K562 (cell line): Measurements from ENCODE around the gene MOCOS. TPM values are rescaled to one million over a fixed set of nuclear protein-coding genes. Genes with fewer than 3 reads are reported as not detected.

ENCODE experiments used
- CBX1 ChIP-seq: sonication (generic); IDR thresholded peaks from 2 replicates; pipeline ENCODE4 v1.6.1; 2016; ENCODE audit warnings: antibody characterized with exemption, low read depth, mild to moderate bottlenecking
- CHCHD3 ChIP-seq: fragments of 250-450 bp; sonication (Bioruptor Pico); IDR thresholded peaks from 2 replicates; pipeline ENCODE4 v2.1.2; 2022; ENCODE audit warnings: mild to moderate bottlenecking
- CXXC5 ChIP-seq: fragments of 250-450 bp; sonication (Bioruptor Pico); IDR thresholded peaks from 2 replicates; pipeline ENCODE4 v1.8.0; 2022; ENCODE audit warnings: inconsistent platforms, mild to moderate bottlenecking, moderate library complexity
- ETV1 ChIP-seq: fragments of 450-650 bp; conservative IDR thresholded peaks from 2 replicates; pipeline ENCODE4 v1.6.1; 2016; ENCODE audit warnings: missing genetic modification characterization, control low read depth, low read depth, missing compliant biosample characterization
- FOSL1 ChIP-seq: fragments of 200-800 bp; sonication (Bioruptor generic); conservative IDR thresholded peaks from 2 replicates; pipeline ENCODE4 v1.6.1; 2016; ENCODE audit warnings: missing genetic modification characterization, missing compliant biosample characterization
- MCM7 ChIP-seq, 2 experiments: fragments of 450-650 bp; IDR thresholded peaks; 2 replicates each; pipeline ENCODE4 v1.6.1; 2016 to 2018
- NR2F6 ChIP-seq: fragments of 450-650 bp; formaldehyde crosslinking; IDR thresholded peaks from 2 replicates; pipeline ENCODE4 v1.4.0; 2020; ENCODE audit warnings: mild to moderate bottlenecking
- PHB2 ChIP-seq: fragments of 450-650 bp; IDR thresholded peaks from 2 replicates; pipeline ENCODE4 v1.6.1; 2017; ENCODE audit warnings: low read depth
- PTRF ChIP-seq: fragments of 450-650 bp; IDR thresholded peaks from 2 replicates; pipeline ENCODE4 v1.6.1; 2016; ENCODE audit warnings: mild to moderate bottlenecking, missing genetic modification characterization, missing compliant biosample characterization
- PYGO2 ChIP-seq: fragments of 450-650 bp; IDR thresholded peaks from 2 replicates; pipeline ENCODE4 v1.6.1; 2016; ENCODE audit warnings: mild to moderate bottlenecking, missing genetic modification characterization, moderate library complexity, missing compliant biosample characterization
- TEAD4 ChIP-seq, 2 experiments: sonication (generic) in 1 of 2; formaldehyde crosslinking in 1 of 2; IDR thresholded peaks; 2 replicates each; pipeline versions ENCODE4 v1.6.1 to v1.8.0; 2012 to 2022; ENCODE audit warnings: borderline replicate concordance in 1 of 2, inconsistent platforms in 1 of 2, low read length in 1 of 2, mild to moderate bottlenecking in 1 of 2, missing genetic modification reagents in 1 of 2
- ZBTB26 ChIP-seq: fragments of 450-650 bp; formaldehyde crosslinking; IDR thresholded peaks from 2 replicates; pipeline ENCODE4 v1.4.0; 2022; ENCODE audit warnings: missing genetic modification characterization
- ZC3H4 ChIP-seq: sonication (generic); formaldehyde crosslinking; IDR thresholded peaks from 2 replicates; pipeline ENCODE4 v1.9.0; 2021; ENCODE audit warnings: missing genetic modification reagents, borderline replicate concordance
- ZNF395 ChIP-seq: fragments of 200-800 bp; sonication (Bioruptor generic); IDR thresholded peaks from 2 replicates; pipeline ENCODE4 v1.6.1; 2017; ENCODE audit warnings: missing genetic modification characterization, missing compliant biosample characterization
- ZNF444 ChIP-seq: fragments of 250-450 bp; sonication (Bioruptor Pico); IDR thresholded peaks from 2 replicates; pipeline ENCODE4 v1.4.0; 2020; ENCODE audit warnings: mild to moderate bottlenecking, moderate library complexity
- polyA plus RNA-seq, 8 experiments: library from polyadenylated mRNA; depleted of rRNA in 4 of 8; stranded (reverse) in 5 of 8; unstranded in 3 of 8; fragments of >200 nt; fragmentation: Nextera tagmentation in 2 of 8; fragmentation: Illumina TruSeq in 1 of 8; extraction: Ambion mirVana in 2 of 8; extraction: Trizol in 1 of 8; gene quantifications; 2 replicates each; pipeline versions ENCODE4 v1.2.1 to v1.2.3, GENCODE V29; 2011 to 2014; ENCODE audit warnings: inconsistent platforms in 1 of 8, missing spikeins in 1 of 8
- total RNA-seq, 7 experiments: library from RNA; depleted of rRNA in 6 of 7; stranded (reverse); fragments of >200 nt in 6 of 7; fragmentation: Illumina TruSeq in 2 of 7; extraction: Trizol in 2 of 7; gene quantifications; 2 replicates each; pipeline versions ENCODE4 v1.2.1 to v1.2.3, GENCODE V29; 2011 to 2021; ENCODE audit warnings: low replicate concordance in 1 of 7
- TF ChIP-seq, protein P1 (sequence below), 2 experiments: fragments of 450-650 bp; IDR thresholded peaks; 2 replicates each; pipeline ENCODE4 v1.6.1; 2018; ENCODE audit warnings: mild to moderate bottlenecking in 2 of 2, low read depth in 1 of 2; ENCODE audit not compliant: partially characterized antibody in 2 of 2
- TF ChIP-seq, protein P2 (sequence below): fragments of 450-650 bp; IDR thresholded peaks from 2 replicates; pipeline ENCODE4 v1.6.1; 2018; ENCODE audit not compliant: partially characterized antibody

Gene MOCOS
- total and polyA plus RNA-seq, 9 of the 15 experiments (the other 6 are each of a cell fraction or from before 2014, with no cell fraction given): 4.5 to 12.4 (median 9.1) TPM

DNA sequence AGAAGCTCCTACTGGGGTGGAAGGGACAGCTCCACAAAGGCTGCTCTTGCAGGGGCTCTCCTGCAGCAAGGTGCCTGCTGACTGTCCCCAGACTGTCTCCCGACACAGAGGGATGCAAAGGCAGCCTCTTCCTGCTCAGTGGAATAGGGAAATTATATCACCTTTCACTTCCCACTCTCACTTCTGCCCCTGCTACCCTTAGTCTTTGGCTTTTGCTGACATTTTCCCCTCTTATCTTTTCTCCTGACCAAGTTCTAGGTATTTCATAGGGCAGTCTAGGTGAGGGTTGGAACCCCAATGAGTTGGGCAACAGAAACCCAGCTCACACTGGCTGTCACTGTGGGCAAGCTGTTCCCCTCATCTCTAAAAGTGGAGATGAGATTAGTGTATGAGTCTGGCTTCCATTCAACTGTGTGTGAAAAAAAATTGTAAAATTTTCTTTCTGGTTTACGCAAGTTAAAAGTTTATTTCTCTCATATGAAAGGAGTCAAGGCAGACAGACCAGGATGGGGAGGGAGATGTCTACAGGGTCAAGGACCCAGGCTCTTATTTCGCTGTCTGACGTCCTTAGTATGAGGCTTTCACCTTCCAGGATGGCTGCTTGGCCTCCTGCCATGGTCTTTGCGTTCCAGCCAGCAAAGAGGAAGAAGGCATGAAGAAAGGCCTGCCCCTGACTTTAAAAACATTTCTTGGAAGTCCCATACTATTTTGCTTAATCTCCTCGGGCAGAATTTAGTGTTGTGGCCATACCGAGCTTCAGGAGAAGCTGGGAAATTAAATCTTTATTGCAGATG, 7.5 kb upstream of the MOCOS start (continued):
- TF ChIP-seq TEAD4 (IDR thresholded peaks at IDR 0.05; ENCODE audit: low read length): peak; percentile 51; the same call in 1 of the 2 replicates
- TF ChIP-seq TEAD4 (CRISPR knock-in tag; IDR thresholded peaks at IDR 0.05; ENCODE audit: borderline replicate concordance): no peak
- TF ChIP-seq ETV1 (tag): no peak
- no peak for TF ChIP-seq MCM7 (IDR thresholded peaks at IDR 0.05)
- TF ChIP-seq FOSL1 (tag): no peak
- TF ChIP-seq NR2F6 (CRISPR knock-in tag): no peak
- TF ChIP-seq ZNF395: no peak
- TF ChIP-seq, protein P1, sequence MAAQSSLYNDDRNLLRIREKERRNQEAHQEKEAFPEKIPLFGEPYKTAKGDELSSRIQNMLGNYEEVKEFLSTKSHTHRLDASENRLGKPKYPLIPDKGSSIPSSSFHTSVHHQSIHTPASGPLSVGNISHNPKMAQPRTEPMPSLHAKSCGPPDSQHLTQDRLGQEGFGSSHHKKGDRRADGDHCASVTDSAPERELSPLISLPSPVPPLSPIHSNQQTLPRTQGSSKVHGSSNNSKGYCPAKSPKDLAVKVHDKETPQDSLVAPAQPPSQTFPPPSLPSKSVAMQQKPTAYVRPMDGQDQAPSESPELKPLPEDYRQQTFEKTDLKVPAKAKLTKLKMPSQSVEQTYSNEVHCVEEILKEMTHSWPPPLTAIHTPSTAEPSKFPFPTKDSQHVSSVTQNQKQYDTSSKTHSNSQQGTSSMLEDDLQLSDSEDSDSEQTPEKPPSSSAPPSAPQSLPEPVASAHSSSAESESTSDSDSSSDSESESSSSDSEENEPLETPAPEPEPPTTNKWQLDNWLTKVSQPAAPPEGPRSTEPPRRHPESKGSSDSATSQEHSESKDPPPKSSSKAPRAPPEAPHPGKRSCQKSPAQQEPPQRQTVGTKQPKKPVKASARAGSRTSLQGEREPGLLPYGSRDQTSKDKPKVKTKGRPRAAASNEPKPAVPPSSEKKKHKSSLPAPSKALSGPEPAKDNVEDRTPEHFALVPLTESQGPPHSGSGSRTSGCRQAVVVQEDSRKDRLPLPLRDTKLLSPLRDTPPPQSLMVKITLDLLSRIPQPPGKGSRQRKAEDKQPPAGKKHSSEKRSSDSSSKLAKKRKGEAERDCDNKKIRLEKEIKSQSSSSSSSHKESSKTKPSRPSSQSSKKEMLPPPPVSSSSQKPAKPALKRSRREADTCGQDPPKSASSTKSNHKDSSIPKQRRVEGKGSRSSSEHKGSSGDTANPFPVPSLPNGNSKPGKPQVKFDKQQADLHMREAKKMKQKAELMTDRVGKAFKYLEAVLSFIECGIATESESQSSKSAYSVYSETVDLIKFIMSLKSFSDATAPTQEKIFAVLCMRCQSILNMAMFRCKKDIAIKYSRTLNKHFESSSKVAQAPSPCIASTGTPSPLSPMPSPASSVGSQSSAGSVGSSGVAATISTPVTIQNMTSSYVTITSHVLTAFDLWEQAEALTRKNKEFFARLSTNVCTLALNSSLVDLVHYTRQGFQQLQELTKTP (IDR thresholded peaks at IDR 0.05; ENCODE audit: low read depth in 1 of 2, partially characterized antibody in 2 of 2): peak in 1 of 2 experiments; percentile 86
- TF ChIP-seq ZBTB26 (CRISPR knock-in tag): no peak
- TF ChIP-seq, protein P2, sequence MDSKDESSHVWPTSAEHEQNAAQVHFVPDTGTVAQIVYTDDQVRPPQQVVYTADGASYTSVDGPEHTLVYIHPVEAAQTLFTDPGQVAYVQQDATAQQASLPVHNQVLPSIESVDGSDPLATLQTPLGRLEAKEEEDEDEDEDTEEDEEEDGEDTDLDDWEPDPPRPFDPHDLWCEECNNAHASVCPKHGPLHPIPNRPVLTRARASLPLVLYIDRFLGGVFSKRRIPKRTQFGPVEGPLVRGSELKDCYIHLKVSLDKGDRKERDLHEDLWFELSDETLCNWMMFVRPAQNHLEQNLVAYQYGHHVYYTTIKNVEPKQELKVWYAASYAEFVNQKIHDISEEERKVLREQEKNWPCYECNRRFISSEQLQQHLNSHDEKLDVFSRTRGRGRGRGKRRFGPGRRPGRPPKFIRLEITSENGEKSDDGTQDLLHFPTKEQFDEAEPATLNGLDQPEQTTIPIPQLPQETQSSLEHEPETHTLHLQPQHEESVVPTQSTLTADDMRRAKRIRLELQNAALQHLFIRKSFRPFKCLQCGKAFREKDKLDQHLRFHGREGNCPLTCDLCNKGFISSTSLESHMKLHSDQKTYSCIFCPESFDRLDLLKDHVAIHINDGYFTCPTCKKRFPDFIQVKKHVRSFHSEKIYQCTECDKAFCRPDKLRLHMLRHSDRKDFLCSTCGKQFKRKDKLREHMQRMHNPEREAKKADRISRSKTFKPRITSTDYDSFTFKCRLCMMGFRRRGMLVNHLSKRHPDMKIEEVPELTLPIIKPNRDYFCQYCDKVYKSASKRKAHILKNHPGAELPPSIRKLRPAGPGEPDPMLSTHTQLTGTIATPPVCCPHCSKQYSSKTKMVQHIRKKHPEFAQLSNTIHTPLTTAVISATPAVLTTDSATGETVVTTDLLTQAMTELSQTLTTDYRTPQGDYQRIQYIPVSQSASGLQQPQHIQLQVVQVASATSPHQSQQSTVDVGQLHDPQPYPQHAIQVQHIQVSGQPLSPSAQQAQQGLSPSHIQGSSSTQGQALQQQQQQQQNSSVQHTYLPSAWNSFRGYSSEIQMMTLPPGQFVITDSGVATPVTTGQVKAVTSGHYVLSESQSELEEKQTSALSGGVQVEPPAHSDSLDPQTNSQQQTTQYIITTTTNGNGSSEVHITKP: peak; percentile 57
- TF ChIP-seq ZNF444: no peak
- TF ChIP-seq ZC3H4 (CRISPR knock-in tag): no peak
- TF ChIP-seq CHCHD3 (CRISPR knock-in tag): no peak
- no peak for TF ChIP-seq CBX1
- TF ChIP-seq PTRF (tag): no peak
- no peak for TF ChIP-seq CXXC5
- TF ChIP-seq PYGO2 (tag): no peak
- no peak for TF ChIP-seq PHB2
